ENCODE results near the gene MTFMT.

GRCh38 chr15:65066001-65066634 lies 36.7 kb upstream of the MTFMT start:
- no peak for TF ChIP-seq ZNF274 (IDR thresholded peaks at IDR 0.05; ENCODE audit: low read depth, low read length)
- no peak for TF ChIP-seq YY1 (IDR thresholded peaks at IDR 0.05; ENCODE audit: insufficient read depth, insufficient read length)
- no peak for TF ChIP-seq SUZ12 (IDR thresholded peaks at IDR 0.05; ENCODE audit: extremely low read depth, insufficient read depth, insufficient read length)

All from NT2/D1 (cell line).